HG03432 (cell line): Measurements from ENCODE around the gene PRR33.
"Not testable (repeated sequence)": the region's sequence is repeated elsewhere in the genome, so short reads cannot be mapped to it uniquely, and the experiment has no call there.

Experiments
- ATAC-seq: cut with Tn5 transposase; IDR thresholded peaks from one replicate; pipeline ENCODE4 v1.9.1; 2021; ENCODE audit warnings: mild to moderate bottlenecking, moderate library complexity; ENCODE audit not compliant: unreplicated experiment

The PRR33 gene

DNA sequence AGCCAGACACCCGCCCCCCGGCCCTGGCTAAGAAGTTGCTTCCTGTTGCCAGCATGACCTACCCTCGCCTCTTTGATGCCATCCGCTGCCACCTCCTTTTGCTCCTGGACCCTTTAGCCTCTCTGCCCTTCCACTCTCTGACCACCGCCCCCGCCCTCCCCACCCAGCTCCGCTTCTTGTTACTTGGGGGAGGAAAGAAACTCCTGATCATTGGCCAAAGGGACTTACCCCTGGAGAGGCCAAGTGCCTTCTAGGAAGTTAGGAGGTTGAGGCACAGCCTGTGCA, at the start of gene PRR33:
Gene PRR33, minus strand, starts transcription at position 65 of the 285 bp plus-strand sequence. CDS start 1,311 bp downstream, outside the sequence.
- no peak for ATAC-seq

DNA sequence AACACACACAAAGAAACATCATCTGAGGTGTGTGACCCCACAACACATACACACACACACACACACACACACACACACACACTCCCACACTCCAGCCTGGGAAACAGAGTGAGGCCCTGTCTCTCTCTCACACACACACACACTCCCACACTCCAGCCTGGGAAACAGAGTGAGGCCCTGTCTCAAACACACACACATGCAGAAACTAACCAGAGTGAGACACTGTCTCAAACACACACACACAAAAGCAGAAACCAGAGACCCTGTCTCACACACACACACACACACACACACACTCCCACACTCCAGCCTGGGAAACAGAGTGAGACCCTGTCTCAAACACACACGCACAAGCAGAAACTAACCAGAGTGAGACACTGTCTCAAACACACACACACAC, 48.1 kb upstream of the PRR33 start:
- not testable (repeated sequence) for ATAC-seq

DNA sequence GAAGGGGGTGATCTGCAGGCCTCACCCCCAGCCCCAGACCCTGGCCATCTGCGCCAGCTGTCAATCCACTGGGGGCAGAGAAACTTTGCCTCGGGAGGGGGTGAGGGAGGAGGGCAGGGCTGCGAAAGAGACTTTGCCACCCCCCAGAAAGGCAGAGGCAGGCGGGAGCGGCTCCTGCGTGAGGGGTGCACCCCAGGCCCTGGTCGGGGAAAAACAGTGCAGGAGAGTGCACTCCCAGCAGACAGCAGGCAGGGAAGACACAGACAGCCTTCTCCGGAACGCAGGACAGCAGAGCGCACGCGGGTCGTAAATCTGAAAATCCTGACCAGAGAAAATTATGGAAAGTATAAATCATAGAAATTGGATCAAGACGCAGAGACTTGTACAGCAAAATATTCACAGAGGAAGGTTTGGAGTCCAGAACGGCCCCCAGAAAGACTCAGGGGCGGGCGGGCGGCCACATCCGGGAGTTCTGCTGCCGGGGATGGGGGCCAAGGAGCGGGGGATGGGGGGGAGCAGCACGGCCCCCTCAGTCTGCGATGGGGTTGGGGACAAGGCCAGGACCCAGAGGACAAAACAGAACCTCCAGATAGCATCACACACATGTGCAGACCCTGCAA, 47.4 kb upstream of the PRR33 start:
- no peak for ATAC-seq

DNA sequence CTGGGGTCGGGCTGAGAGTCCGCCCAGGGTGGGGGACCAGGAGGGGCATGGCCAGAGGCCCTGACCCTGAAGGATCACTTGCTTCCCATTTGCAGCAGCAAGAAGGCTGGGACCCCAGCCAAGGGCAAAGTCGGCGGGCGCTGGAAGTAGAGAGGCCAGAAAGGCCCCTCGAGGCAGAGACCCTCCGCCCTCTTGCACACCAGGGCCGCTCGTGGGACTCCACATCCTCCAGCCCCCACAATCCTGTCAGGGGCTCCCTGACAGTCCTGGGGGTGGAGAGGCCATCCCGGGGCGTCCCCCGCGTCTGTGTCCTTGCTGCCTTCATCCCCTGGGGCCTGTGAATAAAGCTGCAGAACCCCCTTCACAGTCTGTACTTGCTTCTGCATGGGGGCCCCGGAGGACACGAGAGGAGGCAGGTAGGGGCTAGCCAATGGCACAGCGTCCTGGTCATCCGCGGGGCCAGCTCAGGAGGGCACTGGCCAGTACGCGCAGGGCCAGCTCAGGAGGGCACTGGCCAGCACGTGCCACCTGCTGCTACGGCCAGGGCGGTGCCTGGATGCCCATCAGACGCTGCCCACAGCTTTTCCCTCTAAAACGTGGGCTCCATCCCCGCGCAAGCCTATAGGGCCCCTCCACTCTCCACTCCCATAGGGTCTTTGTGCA, 46.8 kb upstream of the PRR33 start:
- no peak for ATAC-seq

DNA sequence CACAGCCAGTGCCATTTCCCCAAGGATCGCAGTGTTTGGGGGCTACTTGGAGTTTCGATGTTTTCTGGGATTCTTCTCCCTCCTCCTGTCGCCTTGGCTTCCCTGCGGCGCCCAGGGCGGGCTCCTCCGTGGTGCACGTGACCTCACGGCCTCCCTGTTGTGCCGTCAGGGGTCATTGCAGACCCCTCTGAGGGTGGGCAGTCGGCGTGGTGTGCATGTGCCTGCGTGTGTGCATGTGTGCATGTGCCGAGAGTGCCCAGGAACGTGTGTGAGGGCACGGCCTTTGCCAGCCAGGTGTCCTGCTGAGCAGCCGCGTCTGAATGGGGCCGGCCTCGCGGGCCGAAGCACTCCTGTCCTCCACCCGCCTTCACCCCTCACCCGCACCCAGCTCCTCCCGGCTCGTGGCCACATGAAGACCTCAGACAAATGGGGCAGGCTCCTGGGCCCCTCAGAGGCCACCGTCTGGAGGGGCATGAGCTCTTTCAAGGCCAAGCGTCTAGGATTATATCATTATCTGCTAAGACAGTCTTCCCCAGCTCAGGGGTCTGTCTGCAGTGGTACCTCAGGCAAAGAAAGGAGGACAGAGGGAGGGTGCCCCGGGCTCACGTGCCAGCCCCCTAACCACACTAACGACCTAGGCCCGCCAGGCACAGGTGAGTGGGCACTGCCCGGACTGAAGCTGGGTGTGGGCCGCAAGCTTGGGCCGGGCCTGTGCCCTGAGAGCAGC, 46.1 kb upstream of the PRR33 start:
- no peak for ATAC-seq

DNA sequence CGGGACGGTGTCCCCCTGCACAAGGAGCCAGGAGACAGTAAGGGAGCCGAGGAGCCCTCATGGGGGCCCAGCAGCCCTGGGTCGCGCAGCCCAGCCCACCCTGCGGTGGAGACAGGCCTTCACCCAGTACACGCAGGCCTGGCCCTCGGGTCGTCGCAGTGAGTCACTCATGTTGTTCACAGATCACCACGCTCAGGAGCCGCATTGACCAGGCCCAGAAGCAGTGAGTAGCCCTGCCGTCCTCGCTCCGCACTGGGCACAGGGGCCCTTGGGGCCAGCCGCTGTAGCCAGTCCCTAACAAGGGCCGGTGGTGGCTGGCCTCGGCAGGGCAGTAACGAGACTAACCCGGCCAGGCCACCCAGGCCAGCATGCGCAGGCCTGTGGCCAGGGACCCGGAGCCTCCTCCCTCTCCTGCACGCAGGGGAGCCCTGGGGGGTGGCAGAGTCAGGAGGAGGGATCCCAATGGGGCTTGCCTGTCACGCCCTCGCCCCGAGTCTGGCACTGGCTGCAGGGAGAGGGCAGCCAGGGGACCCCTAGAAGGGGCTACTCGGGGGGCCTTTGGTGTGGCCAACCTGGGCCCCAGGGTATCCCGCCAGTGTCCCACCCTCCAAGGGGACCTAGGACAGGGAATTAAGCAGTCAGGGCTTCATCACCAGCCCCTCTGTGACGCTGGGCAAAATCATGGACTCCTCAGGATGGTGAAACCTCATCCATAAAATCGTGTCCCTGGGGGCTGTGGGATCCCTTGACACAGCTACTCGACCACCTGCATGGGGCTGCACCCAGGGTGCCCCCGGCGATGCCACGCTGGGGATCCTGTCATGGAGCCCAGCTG, 45.3 kb upstream of the PRR33 start:
- no peak for ATAC-seq

DNA sequence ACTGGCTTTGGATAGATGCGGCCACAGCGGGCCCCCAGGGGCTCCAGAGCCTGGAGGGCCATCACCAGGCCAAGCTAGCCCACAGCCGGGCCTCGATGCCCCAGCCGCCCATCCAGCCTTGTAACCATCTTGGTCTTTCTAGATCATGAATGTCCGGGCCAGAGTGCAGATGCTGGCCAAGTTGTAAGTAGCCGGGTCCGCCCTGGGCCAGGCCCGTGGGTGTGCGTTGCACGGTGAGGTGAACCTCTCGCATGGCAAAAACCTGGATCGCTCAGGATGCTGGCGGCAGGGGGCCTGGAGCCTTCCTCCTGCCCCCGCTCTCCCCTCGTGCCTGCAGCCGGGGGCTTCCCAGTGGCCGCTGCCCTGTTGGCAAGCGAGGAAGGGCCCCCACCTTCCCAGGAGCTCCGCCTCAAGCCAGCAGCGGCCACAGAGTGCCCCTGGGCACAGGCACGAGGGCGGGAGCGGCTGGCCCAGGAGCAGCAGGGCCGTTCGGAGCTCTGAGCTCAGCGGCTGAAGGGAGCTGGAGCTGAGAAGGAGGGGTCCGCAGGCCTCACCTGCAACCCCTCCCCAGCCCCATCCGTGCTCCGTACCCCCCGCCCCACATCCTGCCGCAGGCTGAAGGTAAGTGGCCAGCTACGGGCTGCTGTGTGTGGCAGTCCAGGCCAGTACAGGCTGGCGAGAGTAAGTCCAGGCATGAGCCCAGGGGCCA, 44.5 kb upstream of the PRR33 start:
- ATAC-seq = no peak

DNA sequence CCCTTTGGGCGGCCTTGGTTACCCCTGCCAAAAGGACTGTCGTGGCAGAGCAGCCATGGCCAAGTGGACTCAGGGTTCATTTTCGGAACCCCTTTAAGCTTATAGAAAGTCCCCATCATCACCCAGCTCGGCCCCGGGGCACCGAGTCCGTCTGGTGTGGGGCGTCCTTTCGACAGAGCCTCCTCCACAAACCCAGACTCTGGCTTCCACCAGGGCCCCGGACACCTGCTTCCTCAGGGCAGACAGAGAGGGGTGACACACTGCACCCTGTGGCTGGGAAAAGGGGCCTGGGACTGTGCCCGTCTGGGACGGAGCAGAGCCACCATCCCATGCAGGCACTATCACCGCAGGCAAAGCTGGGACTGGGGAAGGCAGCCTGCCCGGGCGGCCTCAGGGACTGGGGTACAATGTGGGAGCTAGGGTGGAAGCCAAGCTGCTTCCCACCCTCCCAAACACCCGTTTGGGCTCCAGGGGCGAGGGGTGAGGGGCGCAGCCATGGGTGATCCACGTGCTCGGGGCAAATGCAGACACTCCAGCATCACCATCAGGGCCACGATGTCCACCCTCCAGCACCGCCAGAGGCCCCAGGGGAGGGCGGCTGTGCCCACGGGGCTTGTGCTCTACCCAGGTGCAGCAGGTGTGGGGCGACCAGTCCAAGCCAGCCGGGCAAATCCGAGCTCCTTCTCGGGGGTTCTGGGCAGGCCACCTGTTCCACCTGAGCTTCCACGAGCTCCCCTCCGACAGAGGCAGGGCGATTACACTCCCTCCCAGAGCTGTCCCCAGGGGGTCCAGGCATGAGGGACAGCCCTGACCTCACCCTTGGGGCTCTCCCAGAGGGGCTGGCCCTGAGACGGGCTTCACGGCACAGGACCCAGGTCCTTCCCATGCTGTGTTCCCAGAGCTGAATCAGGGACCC, 43.7 kb upstream of the PRR33 start:
- ATAC-seq = no peak

DNA sequence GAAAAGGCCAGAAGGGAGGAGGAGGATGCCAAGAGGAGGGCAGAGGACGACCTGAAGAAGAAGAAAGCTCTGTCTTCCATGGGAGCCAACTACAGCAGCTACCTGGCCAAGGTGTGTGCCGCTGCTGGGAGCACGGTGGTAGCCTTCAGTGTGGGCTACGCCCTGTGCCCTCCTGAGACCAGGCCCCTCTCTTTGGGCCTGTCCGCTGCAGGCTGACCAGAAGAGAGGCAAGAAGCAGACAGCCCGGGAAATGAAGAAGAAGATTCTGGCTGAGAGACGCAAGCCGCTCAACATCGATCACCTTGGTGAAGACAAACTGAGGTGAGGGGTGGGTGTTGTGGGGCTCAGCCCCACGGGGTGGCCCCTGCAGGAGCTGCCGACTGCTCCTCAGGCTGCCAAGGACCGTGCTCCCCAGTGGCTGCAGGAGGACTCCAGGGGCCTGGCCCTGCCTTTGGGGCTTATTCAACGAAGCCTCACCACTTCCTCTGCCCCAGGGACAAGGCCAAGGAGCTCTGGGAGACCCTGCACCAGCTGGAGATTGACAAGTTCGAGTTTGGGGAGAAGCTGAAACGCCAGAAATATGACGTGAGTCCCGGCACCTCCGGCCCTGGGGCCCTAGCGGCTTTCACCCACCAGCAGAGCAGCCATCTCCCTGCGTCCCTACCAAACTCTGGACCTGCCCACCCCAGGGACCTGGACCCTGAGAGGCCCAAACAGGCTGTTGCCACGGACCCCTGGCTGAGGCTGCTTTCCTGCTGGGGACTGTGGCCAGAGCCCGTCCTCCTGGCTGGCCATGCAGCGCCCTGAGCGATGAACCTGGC, 42.9 kb upstream of the PRR33 start:
- no peak for ATAC-seq

DNA sequence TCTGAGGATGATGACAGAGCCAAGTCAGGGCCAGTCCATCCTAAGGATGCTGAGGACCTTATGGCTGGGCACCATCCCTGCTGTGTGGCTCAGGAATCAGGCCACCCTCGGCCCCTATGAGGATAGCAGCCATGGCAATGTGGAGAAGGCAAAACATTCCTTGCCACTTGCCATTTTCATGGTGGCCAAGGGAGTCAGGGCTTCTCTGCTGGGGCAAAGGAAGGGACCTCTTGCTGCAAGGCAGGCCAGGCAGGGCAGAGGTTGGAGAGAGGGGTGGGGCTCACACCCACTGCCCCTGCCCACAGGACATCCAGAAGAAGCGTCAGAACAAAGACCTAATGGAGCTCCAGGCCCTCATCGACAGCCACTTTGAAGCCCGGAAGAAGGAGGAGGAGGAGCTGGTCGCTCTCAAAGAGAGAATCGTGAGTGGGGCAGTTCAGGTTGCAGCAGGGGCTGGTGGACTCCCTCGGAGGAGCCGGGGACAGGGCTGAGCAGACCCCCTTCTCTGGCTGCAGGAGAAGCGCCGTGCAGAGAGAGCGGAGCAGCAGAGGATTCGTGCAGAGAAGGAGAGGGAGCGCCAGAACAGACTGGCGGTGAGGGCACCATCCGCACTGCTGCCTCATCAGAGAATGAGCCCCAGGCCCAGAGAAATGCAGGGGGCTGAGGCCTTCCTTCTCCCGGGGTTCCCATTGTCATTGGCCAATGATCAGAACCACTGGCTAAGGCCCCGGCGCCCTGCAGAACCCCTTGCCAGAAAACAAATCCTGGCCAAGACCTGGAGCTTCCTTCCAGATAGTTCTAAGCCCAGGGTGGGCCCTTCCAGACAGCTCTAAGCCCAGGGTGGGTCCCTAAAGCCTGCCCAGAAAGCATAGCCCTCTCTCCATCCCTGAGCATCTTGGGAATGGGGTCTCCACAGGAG, 42.0 kb upstream of the PRR33 start:
- ATAC-seq = no peak

DNA sequence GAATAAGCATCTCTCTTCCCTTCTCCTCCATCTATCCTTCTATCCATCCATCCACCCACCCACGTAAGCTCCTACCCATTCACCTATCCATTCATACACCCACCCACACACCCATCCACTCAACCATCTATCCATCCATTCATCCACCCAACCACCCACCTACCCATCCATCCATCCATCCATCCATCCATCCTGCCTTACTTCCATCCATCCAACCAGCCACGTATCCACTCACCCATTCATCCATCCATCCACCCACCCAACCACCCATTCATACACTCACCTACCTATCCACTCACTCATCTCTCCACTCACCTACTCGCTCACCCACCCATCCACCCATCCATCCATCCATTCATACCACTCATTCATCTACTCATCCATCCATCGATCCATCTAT, 41.0 kb upstream of the PRR33 start:
- ATAC-seq = no peak

DNA sequence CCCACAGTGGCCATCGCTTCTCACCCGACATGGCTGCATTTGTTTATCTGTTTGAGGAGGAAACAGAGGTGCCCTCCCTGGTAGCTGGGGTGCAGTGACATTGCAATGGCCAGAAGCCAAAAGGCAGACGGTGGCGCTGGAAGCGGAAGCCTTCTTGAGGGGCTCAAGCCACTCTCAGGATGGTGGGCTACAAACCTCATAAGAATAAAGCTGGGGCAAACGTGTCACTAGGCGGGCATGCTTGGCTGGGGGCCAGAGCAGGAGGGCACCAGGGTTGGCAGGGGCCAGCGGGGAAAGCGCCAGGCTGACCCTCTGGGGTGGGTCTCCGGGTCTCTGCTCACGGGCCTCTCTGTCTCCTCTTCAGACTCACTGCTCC, 40.4 kb upstream of the PRR33 start:
- ATAC-seq = no peak

DNA sequence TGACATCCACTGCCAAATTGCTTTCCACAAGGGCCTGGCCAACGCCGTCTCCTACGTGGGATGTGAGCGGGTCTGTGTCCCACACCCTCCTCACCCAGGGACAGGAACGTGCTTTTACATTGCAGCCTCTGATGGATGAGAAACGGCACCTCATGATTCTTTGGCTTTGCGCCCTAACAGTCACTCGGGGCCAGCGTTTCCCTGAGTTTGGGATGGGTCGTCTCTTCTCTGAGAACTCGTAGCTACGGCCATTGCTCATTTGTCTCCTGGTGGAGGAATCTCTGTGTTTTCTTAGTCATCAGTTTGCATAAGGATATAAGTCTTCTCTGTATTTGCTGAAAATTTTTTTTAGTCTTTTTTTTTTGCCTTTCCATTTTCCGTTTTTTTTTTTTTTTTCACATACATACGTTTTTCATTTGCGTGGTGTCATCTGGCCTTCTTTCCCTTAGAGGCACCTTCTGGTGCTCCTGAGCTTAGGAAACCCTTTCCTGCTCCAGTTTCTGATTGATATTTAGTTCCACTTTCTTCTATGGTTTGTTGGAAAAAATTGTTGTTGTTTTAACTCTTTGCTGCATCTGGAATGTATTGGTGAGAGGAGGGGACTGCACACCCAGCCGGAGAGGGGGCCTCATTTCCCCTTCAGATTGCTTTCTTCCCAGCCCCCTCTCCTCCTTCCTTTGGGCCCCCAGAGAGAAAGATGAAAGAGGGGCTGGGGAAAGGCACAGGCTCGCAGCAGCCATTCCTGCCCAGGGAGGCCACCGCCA, 39.8 kb upstream of the PRR33 start:
- ATAC-seq = no peak

DNA sequence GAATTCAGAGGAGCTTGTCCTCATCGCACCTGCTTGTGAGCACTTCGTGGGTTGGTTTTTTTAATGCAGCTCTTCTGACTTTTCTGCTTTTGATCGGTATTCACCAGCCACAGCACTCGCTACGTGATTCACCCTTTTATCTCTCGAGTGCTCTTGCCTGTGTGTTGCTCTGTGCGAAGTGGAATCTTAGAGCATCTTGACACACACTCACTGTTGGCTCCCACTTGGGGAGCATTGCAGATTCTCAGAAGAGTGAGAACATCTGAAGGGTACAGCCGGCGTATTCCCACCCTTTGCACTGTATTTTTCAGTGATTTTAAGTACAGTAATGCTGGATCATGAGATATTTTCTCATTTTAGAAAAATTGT, 38.8 kb upstream of the PRR33 start:
- no peak for ATAC-seq

DNA sequence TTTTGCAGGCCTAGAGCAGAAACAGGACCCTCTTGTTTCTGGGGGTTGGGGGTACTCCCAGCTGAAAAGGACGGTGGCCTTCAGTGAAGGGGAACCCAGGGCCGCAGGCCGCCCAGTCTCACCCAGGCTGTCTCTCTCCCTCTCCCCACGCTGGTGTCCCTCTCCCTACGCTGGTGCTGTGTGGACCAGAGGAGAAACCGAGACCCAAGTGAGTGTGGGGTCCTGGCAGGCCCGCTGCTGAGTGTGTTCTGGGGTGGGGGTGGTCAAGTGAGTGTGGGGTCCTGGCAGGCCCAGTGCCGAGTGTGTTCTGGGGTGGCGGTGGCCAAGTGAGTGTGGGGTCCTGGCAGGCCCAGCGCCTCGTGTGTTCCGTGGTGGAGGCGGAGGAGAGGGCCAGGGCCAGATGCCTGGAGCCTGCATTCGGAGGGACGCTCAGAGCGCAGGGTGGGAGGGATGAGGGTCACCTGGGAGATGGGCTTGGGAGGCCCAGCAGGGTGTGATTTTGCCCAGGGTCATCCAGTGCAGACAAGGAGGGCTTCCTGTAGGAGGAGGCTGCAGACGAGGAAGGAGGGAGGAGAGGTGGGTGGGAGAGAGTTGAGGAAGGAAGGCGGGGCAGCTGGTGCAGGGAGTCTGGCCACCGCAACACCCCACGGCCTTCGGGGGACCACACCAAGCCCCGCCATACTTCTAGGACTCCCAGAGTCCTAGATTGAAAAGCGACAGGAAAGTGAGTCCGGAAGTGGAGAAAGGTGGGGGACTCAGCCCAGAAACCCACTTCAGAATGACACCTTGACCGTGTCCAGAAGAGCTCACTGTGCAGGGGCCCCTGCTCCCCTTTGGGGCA, 38.1 kb upstream of the PRR33 start:
- no peak for ATAC-seq

DNA sequence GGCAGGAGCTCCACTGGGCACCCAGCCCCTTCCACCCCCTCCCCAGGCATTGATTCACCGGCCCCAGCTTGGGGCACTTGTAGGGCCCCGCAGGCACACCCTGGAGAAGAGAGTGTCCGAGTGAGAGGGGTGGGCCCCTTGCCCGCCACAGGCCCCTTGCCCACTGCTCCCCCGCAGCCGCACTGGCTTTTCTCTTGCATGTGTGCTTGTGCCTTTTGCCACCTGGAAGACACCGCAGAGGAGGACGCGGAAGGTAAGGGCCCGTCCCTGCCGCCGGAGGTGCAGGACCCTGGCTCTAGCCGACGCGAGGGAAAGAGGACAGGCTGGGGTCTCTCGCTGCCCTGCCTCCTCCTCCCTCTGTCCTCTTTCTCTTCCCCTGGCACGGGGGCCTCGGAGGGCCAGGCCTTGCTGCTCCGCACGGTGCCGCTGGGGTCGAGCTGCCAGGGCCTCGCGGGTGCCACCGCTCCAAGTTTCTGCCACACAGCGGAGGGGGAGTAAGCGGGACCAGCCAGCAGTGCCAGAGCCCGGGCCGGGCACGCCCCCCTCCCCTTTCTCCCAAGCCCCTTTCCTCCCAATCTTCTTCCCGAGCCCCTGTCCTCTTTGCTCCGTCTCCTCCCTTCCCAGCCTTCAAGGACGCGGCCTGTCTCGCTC, 37.3 kb upstream of the PRR33 start:
- no peak for ATAC-seq
